ENCODE measurements around the gene GSTO2. TPM values are rescaled to one million over a fixed set of nuclear protein-coding genes. Genes with fewer than 3 reads are reported as not detected.

GSTO2 gene
- total and polyA plus RNA-seq, 2 of the 4 experiments (the other 2 are of a cell fraction) = 1.4 to 2.3 TPM

GRCh38 chr10:104321725-104322415, 52.9 kb downstream of the GSTO2 start:
- dilution Hi-C loops (cut with HindIII; ENCODE audit: low sequenced_read_pairs, unreplicated experiment) = no loop called here
- H3K4me2 ChIP-seq (ENCODE audit: low read depth, low read length) = no peak overlapping the region

More at GRCh38 chr10:104321725-104322415, 52.9 kb downstream of the GSTO2 start:
- Histone ChIP-seq H3K27me3 (ENCODE audit: control insufficient read depth, insufficient read depth, low read length) (no peaks in the 10 kb centered on the region), H4K20me1 (ENCODE audit: insufficient read depth, low read length) (peaks cover 98% of the 10 kb centered on the region), H3K23ac (ENCODE audit: low read depth, low read length) (peak overlapping the region; percentile 51; the same call in 1 of the 2 replicates), H4K91ac (ENCODE audit: insufficient read depth, low read depth, low read length) (no peak overlapping the region), H3K9me1 (ENCODE audit: insufficient read depth, low read length) (peaks cover 68% of the 10 kb centered on the region), H2BK5ac (ENCODE audit: low read depth, low read length, poor library complexity, severe bottlenecking) (no peak overlapping the region), H2BK120ac (ENCODE audit: low read depth, low read length) (no peak overlapping the region), H3K4me3 (ENCODE audit: insufficient read depth, low read depth, low read length) (no peak overlapping the region), H2AK9ac (replicated peaks; ENCODE audit: low read depth, low read length, poor library complexity) (no peak overlapping the region), H3K9ac (ENCODE audit: low read depth, low read length) (no peak overlapping the region), H3K56ac (ENCODE audit: extremely low read depth, insufficient read depth, low read length) (no peak overlapping the region), H3K4ac (ENCODE audit: low read depth, low read length) (no peak overlapping the region), H3K9me3 (ENCODE audit: control insufficient read depth, insufficient read depth, low read length) (no peaks in the 10 kb centered on the region), H2BK20ac (ENCODE audit: low read depth, low read length) (no peak overlapping the region), H3K14ac (replicated peaks; ENCODE audit: low read depth, low read length) (peak overlapping the region; percentile 10; the same call in 1 of the 2 replicates), H3K18ac (ENCODE audit: low read depth, low read length) (no peak overlapping the region), H4K8ac (ENCODE audit: low read depth in 2 of 2, low read length in 2 of 2) (no peak overlapping the region; a peak in 1 of 4 replicates), H2AFZ (replicated peaks; ENCODE audit: low read length, poor library complexity) (no peak overlapping the region), H3K36me3 (ENCODE audit: control insufficient read depth, insufficient read depth, low read length) (no peaks in the 10 kb centered on the region; the same call in 1 of the 2 replicates), H4K5ac (ENCODE audit: low read depth, low read length) (no peak overlapping the region), H3K79me1 (ENCODE audit: low read depth in 1 of 2, low read length in 2 of 2) (peaks cover 6 to 90% of the 10 kb centered on the region in 2 experiments; a peak in 3 of 4 replicates), H3K27ac (ENCODE audit: insufficient read depth, low read length) (no peak overlapping the region), H2BK15ac (ENCODE audit: low read depth, low read length) (no peak overlapping the region), H3K4me1 (ENCODE audit: control insufficient read depth, insufficient read depth, low read length) (peaks cover 42% of the 10 kb centered on the region), H2AK5ac (ENCODE audit: low read depth, low read length) (0 out of 2 replicates have a peak overlapping the region, but pooled peaks have one; percentile 15)
- ATAC-seq (ENCODE audit: low read depth) (no peak), DNase-seq (no peak)
- no TSS peak for BruUV-seq (replicated peaks)
- POLR2A ChIA-PET (ENCODE audit: unreplicated experiment) = no interaction called here
- intact Hi-C loops (cut with micrococcal nuclease) = no loop called here
- in situ Hi-C loops (cut with MboI; ENCODE audit: low sequenced_read_pairs) = no loop called here
- CTCF ChIA-PET = interaction anchor here (0.7 to 1.0 kb wide), 4 partner anchors 8 to 15 kb away, joined by 3 read pairs; no protein-coding TSS in a partner anchor
- WGBS, 2 experiments (ENCODE audit: extremely low coverage in 2 of 2, insufficient read length in 1 of 2) = 58% methylated on average over 2 of the region's 8 CpGs; no CpG with 5 or more reads in 1 of the 2 experiments
- no peak for TF ChIP-seq CHD1 (IDR thresholded peaks at IDR 0.05; ENCODE audit: low read depth, low read length)
- TF ChIP-seq, protein P1, sequence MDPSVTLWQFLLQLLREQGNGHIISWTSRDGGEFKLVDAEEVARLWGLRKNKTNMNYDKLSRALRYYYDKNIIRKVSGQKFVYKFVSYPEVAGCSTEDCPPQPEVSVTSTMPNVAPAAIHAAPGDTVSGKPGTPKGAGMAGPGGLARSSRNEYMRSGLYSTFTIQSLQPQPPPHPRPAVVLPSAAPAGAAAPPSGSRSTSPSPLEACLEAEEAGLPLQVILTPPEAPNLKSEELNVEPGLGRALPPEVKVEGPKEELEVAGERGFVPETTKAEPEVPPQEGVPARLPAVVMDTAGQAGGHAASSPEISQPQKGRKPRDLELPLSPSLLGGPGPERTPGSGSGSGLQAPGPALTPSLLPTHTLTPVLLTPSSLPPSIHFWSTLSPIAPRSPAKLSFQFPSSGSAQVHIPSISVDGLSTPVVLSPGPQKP (IDR thresholded peaks at IDR 0.05; ENCODE audit: borderline replicate concordance, low read depth, low read length) = no peak
- TF ChIP-seq FOS (IDR thresholded peaks at IDR 0.05; ENCODE audit: low read depth, low read length) = no peak
- TF ChIP-seq RCOR1 (IDR thresholded peaks at IDR 0.05; ENCODE audit: insufficient replicate concordance, low read length) = no peak
- no peak for TF ChIP-seq CEBPB (IDR thresholded peaks at IDR 0.05; ENCODE audit: low read depth, low read length)

Data from IMR-90 (cell line).